Activated CD4-positive, alpha-beta T cell treated with anti-CD3 and anti-CD28 coated beads for 36 hours (primary cell): ENCODE measurements around the gene BIRC6. TPM values are rescaled to one million over a fixed set of nuclear protein-coding genes. Genes with fewer than 3 reads are reported as not detected.

Source experiments
- ATAC-seq: fragments of 200-7000 bp; cut with Tn5 transposase; one replicate; pipeline ENCODE4 v1.10.0; 2021; ENCODE audit warnings: mild to moderate bottlenecking, moderate library complexity
- CTCF ChIA-PET: fragments of 350-600 bp; sonication (Branson Sonifier 250); formaldehyde crosslinking; loops from one replicate; lab custom pipeline; 2021; ENCODE audit warnings: antibody characterized with exemption; lab: Charles Lee
- POLR2A ChIA-PET: fragments of 350-600 bp; sonication (Branson Sonifier 250); formaldehyde crosslinking; loops from one replicate; lab custom pipeline; 2021; ENCODE audit warnings: antibody characterized with exemption, inconsistent platforms; lab: Charles Lee
- DNase-seq: peaks from one replicate; pipeline ENCODE4 v3.0.0-alpha.2; 2020
- H3K27ac Mint-ChIP-seq: one replicate; pipeline ENCODE4 v1.8.0; 2021; ENCODE audit warnings: mixed read lengths
- H3K27me3 Mint-ChIP-seq: one replicate; pipeline ENCODE4 v1.8.0; 2021; ENCODE audit warnings: mixed read lengths
- H3K36me3 Mint-ChIP-seq: one replicate; pipeline ENCODE4 v1.8.0; 2021; ENCODE audit warnings: low read depth, mixed read lengths
- H3K4me1 Mint-ChIP-seq: one replicate; pipeline ENCODE4 v1.8.0; 2021; ENCODE audit warnings: mixed read lengths
- H3K4me3 Mint-ChIP-seq: one replicate; pipeline ENCODE4 v1.8.0; 2021; ENCODE audit warnings: mild to moderate bottlenecking, moderate library complexity, mixed read lengths
- H3K9me3 Mint-ChIP-seq: one replicate; pipeline ENCODE4 v1.8.0; 2021; ENCODE audit warnings: low read depth, mixed read lengths
- intact Hi-C, 2 experiments: fragments of 100-400 bp; cut with DNase I in 1 of 2; cut with micrococcal nuclease in 1 of 2; formaldehyde crosslinking; loops; one replicate each; pipeline versions ENCODE4 v1.14.2 to v1.15.1; 2022 to 2024; cut with DNase I, micrococcal nuclease
- microRNA-seq: library from miRNA; unstranded; fragments of <30 nt; microRNA quantifications from one replicate; pipeline ENCODE4 v1.2.0, GENCODE V29; 2021; ENCODE audit warnings: borderline replicate concordance
- total RNA-seq, 2 experiments: library from RNA; stranded (reverse); gene quantifications; one replicate each; pipeline ENCODE4 v1.2.3, GENCODE V29; 2021

Gene BIRC6
- total RNA-seq, 2 experiments from 2014 or later: 66.1 to 70.1 TPM

GRCh38 chr2:32647180-32647651, 290.4 kb downstream of the BIRC6 start:
- intact Hi-C loops: no loop called here
- no peak for ATAC-seq
- Mint-ChIP-seq H3K36me3 (peaks cover 37% of the 10 kb centered on the region), H3K4me3 (no peak overlapping the region), H3K4me1 (no peaks in the 10 kb centered on the region), H3K27me3 (no peaks in the 10 kb centered on the region), H3K9me3 (no peaks in the 10 kb centered on the region), H3K27ac (no peak overlapping the region)
- no peak for DNase-seq
- ChIA-PET CTCF (no interaction called here), POLR2A (interaction anchor here (0.5 to 0.6 kb wide), 2 partner anchors 14 to 19 kb away, joined by 4 to 6 read pairs; no protein-coding TSS in a partner anchor)

- H3K36me3 Mint-ChIP-seq: peaks cover 46% of the 10 kb centered on the region
- H3K4me1 Mint-ChIP-seq: no peaks in the 10 kb centered on the region
- no peak overlapping the region for H3K27ac Mint-ChIP-seq
- no peak overlapping the region for H3K4me3 Mint-ChIP-seq
- no peaks in the 10 kb centered on the region for H3K9me3 Mint-ChIP-seq
- ChIA-PET CTCF (no interaction called here), POLR2A (no interaction called here)
- no peak for DNase-seq
- no peak for ATAC-seq
- intact Hi-C loops: no loop called here
- H3K27me3 Mint-ChIP-seq: no peaks in the 10 kb centered on the region
Measured at GRCh38 chr2:32652555-32653209, 295.9 kb downstream of the BIRC6 start.

DNA sequence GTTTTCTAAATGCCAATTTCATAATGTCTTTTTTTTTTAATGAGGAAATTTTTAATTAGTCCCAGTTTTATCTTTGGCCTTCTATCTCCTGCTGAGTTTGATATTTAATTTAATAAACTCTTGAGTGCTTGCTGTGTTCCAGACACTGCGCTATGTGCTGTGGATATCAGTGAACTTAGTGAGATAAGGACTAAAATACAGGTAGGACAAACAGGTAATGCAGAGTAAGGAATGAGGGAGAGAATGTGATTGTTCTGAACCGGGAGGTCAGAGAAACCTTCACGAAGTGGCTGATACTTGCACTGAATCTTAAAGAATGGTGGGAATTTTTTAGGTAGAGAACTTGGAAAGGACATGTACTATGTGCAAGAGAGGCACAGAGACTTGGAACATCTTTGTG, 299.2 kb downstream of the BIRC6 start:
- no peak overlapping the region for H3K27ac Mint-ChIP-seq

DNA sequence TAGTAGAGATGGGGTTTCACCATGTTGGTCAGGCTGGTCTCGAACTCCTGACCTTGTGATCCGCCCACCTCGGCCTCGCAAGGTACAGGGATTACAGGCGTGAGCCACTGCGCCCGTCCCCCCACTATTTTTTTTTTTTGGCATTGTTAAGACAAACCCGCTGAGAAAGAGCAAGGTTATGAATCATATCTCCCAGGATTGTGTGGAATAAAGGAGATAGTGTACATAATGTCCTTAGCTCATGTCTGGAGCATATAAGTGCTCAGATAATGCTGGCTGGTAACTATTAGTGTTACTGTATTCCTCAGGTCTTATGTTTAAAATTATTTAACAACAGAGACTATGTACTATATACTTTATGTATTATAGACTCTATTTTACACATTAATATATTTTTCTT, 307.0 kb downstream of the BIRC6 start:
- ATAC-seq (no peak), DNase-seq (no peak)
- Mint-ChIP-seq H3K36me3 (peaks cover 37% of the 10 kb centered on the region), H3K4me3 (no peak overlapping the region), H3K27me3 (no peaks in the 10 kb centered on the region), H3K4me1 (peaks cover 5% of the 10 kb centered on the region), H3K9me3 (peaks cover 4% of the 10 kb centered on the region), H3K27ac (no peak overlapping the region)
- ChIA-PET CTCF (no interaction called here), POLR2A (no interaction called here)
- intact Hi-C loops: no loop called here

More for the DNA sequence above, 299.2 kb downstream of the BIRC6 start:
- Mint-ChIP-seq H3K9me3 (peaks cover 4% of the 10 kb centered on the region), H3K27me3 (no peaks in the 10 kb centered on the region), H3K36me3 (peaks cover 60% of the 10 kb centered on the region), H3K4me1 (no peaks in the 10 kb centered on the region), H3K4me3 (no peak overlapping the region)
- DNase-seq (no peak), ATAC-seq (no peak)
- intact Hi-C loops: no loop called here
- POLR2A ChIA-PET: interaction anchor here (0.6 to 0.7 kb wide), 2 partner anchors 10 to 665 kb away, joined by 3 to 5 read pairs; no protein-coding TSS in a partner anchor
- CTCF ChIA-PET: interaction anchor here (0.6 to 1.0 kb wide), 2 partner anchors 44 to 151 kb away, joined by 3 to 5 read pairs; no protein-coding TSS in a partner anchor

DNA sequence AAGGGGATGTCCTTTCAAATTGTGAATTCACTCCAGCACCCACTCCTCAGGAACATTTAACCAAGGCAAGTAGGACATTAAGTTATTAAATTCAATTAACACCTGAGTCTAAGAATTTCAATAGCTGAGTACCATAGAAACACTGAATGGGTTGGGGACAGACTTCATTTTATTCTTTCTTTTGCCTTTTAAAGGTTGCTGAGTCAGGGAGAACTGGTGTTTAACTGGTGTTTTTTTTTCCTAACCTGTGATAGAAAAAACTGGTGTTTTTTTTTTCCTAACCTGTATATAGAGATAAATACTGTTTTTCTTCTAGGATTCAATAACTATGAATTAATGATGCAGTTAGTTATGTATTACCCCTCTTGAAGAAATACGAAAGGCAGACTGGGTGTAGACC, 309.9 kb downstream of the BIRC6 start:
- no peak overlapping the region for H3K4me3 Mint-ChIP-seq
- intact Hi-C loops: no loop called here
- CTCF ChIA-PET: interaction anchor here (0.6 kb wide), 1 partner anchor 712 kb away, joined by 3 read pairs; no protein-coding TSS in a partner anchor

DNA sequence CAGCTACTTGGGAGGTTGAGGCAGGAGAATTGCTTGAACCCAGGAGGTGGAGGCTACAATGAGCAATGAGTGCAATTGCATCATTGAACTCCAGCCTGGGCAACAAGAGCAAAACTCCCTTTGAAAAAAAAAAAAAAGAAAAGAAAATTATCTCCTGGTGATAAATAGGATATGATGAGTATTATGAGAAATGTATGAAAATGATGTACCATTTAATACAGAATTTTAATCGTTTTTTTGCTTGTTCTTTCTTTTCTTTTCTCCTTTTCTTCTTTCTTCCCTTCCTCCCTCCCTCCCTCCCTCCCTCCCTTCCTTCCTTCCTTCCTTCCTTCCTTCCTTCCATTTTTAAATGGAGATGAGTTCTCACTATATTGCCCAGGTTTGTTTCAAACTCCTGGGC, 311.4 kb downstream of the BIRC6 start:
- ChIA-PET CTCF (no interaction called here), POLR2A (no interaction called here)
- H3K27ac Mint-ChIP-seq: no peak overlapping the region
- H3K4me1 Mint-ChIP-seq: no peaks in the 10 kb centered on the region
- peaks cover 35% of the 10 kb centered on the region for H3K36me3 Mint-ChIP-seq
- intact Hi-C loops: no loop called here
- DNase-seq (no peak), ATAC-seq (no peak)
- H3K9me3 Mint-ChIP-seq: no peaks in the 10 kb centered on the region
- H3K27me3 Mint-ChIP-seq: no peaks in the 10 kb centered on the region
- no peak overlapping the region for H3K4me3 Mint-ChIP-seq

More for the DNA sequence above, 309.9 kb downstream of the BIRC6 start:
- Mint-ChIP-seq H3K36me3 (peaks cover 31% of the 10 kb centered on the region), H3K4me1 (no peaks in the 10 kb centered on the region), H3K9me3 (no peaks in the 10 kb centered on the region), H3K27ac (no peak overlapping the region), H3K27me3 (no peaks in the 10 kb centered on the region)
- DNase-seq: no peak
- ATAC-seq: no peak
- POLR2A ChIA-PET: no interaction called here

Small RNAs within 50 kb of the gene (microRNA-seq; reads per million reads assigned to microRNA genes)
- gene MIR4765: not detected
- gene MIR558: not detected

Other genes with a start within 250 kb of the BIRC6 start
- gene SLC30A6, start 191.2 kb upstream of the BIRC6 start, total RNA-seq: 10 to 100 TPM; 19.4 to 25.2 TPM
- gene NLRC4, start 92.1 kb upstream of the BIRC6 start, total RNA-seq: under 1 TPM; 0.07 to 0.23 TPM
- gene YIPF4, start 79.1 kb upstream of the BIRC6 start, total RNA-seq: 10 to 100 TPM; 17.5 to 37.6 TPM